H1 (cell line): ENCODE data around the gene TNFRSF13B. TPM values are rescaled to one million over a fixed set of nuclear protein-coding genes. Genes with fewer than 3 reads are reported as not detected.

Source experiments
- CTCF ChIA-PET: fragments of 300-600 bp; sonication (Branson Sonifier 250); formaldehyde crosslinking; loops from one replicate; lab custom pipeline; 2021; ENCODE audit not compliant: partially characterized antibody; lab: Charles Lee
- POLR2A ChIA-PET: fragments of 300-600 bp; sonication (Branson Sonifier 250); formaldehyde crosslinking; loops from one replicate; lab custom pipeline; 2021; ENCODE audit warnings: inconsistent platforms; ENCODE audit not compliant: partially characterized antibody; lab: Charles Lee
- DNase-seq, 2 experiments: peaks; one replicate each; pipeline versions ENCODE4 v3.0.0 to v3.0.0-alpha.2; 2010 to 2022; ENCODE audit warnings: low spot score in 2 of 2, low read depth in 1 of 2, mixed read lengths in 1 of 2
- FAIRE-seq: peaks from 2 replicates; lab custom pipeline; 2011; peaks lifted over from hg19 to GRCh38; lab: Jason Lieb, UNC
- H2AFZ ChIP-seq: 2 replicates; pipeline ENCODE4 v1.8.1; 2012; ENCODE audit warnings: low read length, inconsistent platforms
- H2AK5ac ChIP-seq: 2 replicates; pipeline ENCODE4 v1.6.1; 2013; ENCODE audit warnings: low read depth, low read length
- H2BK120ac ChIP-seq: replicated peaks from 2 replicates; pipeline ENCODE3; 2013; ENCODE audit warnings: low read depth, low read length, inconsistent platforms
- H2BK12ac ChIP-seq: 2 replicates; pipeline ENCODE4 v1.6.1; 2013; ENCODE audit warnings: low read depth, low read length
- H2BK15ac ChIP-seq: 2 replicates; pipeline ENCODE4 v1.6.1; 2013; ENCODE audit warnings: low read length
- H2BK20ac ChIP-seq: 2 replicates; pipeline ENCODE4 v1.6.1; 2013; ENCODE audit warnings: low read length
- H2BK5ac ChIP-seq: 2 replicates; pipeline ENCODE4 v1.6.1; 2013; ENCODE audit warnings: low read depth, low read length
- H3K14ac ChIP-seq: 2 replicates; pipeline ENCODE4 v1.6.1; 2013; ENCODE audit warnings: inconsistent platforms; ENCODE audit not compliant: insufficient read length
- H3K18ac ChIP-seq: 2 replicates; pipeline ENCODE4 v1.6.1; 2013; ENCODE audit warnings: low read length; ENCODE audit errors: extremely low read depth
- H3K23ac ChIP-seq: 2 replicates; pipeline ENCODE4 v1.6.1; 2013; ENCODE audit warnings: inconsistent platforms; ENCODE audit not compliant: insufficient read length
- H3K23me2 ChIP-seq: 2 replicates; pipeline ENCODE4 v1.6.1; 2013; ENCODE audit warnings: low read depth, low read length
- H3K27ac ChIP-seq: 2 replicates; pipeline ENCODE4 v1.6.1; 2011; ENCODE audit warnings: low read depth, low read length, inconsistent platforms
- H3K27me3 ChIP-seq, 4 experiments: replicated peaks in 1 of 4; 1 replicate in 1 of 4; 2 replicates in 3 of 4; pipeline versions ENCODE4 v1.6.1 to v1.8.1; 2011 to 2013; ENCODE audit warnings: low read length in 3 of 4, mild to moderate bottlenecking in 3 of 4, inconsistent platforms in 2 of 4, mixed read lengths in 2 of 4, moderate library complexity in 1 of 4; ENCODE audit not compliant: control insufficient read depth in 3 of 4, insufficient read depth in 3 of 4; ENCODE audit errors: extremely low read depth in 1 of 4
- H3K36me3 ChIP-seq, 4 experiments: 2 replicates each; pipeline versions ENCODE4 v1.6.1 to v1.8.1; 2011 to 2013; ENCODE audit warnings: mild to moderate bottlenecking in 4 of 4, low read length in 3 of 4, moderate library complexity in 2 of 4, control low read depth in 1 of 4, inconsistent platforms in 1 of 4; ENCODE audit not compliant: insufficient read depth in 4 of 4, control insufficient read depth in 2 of 4
- H3K4ac ChIP-seq: replicated peaks from 2 replicates; pipeline ENCODE3; 2013; ENCODE audit warnings: low read length, low read depth, mixed read lengths, inconsistent platforms; ENCODE audit not compliant: insufficient read length
- H3K4me1 ChIP-seq, 4 experiments: replicated peaks in 1 of 4; 1 replicate in 1 of 4; 2 replicates in 3 of 4; pipeline versions ENCODE4 v1.6.1 to v1.8.1; 2011 to 2013; ENCODE audit warnings: low read length in 3 of 4, inconsistent platforms in 2 of 4, mixed read lengths in 1 of 4; ENCODE audit not compliant: insufficient read depth in 4 of 4, control insufficient read depth in 3 of 4
- H3K4me2 ChIP-seq, 2 experiments: 2 replicates each; pipeline versions ENCODE4 v1.6.1 to v1.8.1; 2011 to 2013; ENCODE audit warnings: low read depth in 2 of 2, low read length in 2 of 2, control low read depth in 1 of 2, inconsistent platforms in 1 of 2, mild to moderate bottlenecking in 1 of 2; ENCODE audit not compliant: insufficient read depth in 1 of 2
- H3K4me3 ChIP-seq, 4 experiments: fragments of 200-600, 300-600 bp in 1 of 4; sonication (generic), shearing (Covaris generic), sonication (Bioruptor Twin) in 1 of 4; 2 replicates each; pipeline versions ENCODE4 v1.5.1 to v1.8.1; 2011 to 2016; ENCODE audit warnings: low read length in 4 of 4, low read depth in 3 of 4, control low read depth in 2 of 4, inconsistent platforms in 2 of 4, mild to moderate bottlenecking in 2 of 4, mixed read lengths in 1 of 4, moderate library complexity in 1 of 4; ENCODE audit not compliant: insufficient read depth in 2 of 4; ENCODE audit errors: extremely low read depth in 1 of 4
- H3K56ac ChIP-seq: replicated peaks from 2 replicates; pipeline ENCODE3; 2013; ENCODE audit warnings: low read depth, mild to moderate bottlenecking, mixed read lengths, low read length, inconsistent platforms; ENCODE audit not compliant: insufficient read length
- H3K79me1 ChIP-seq: 2 replicates; pipeline ENCODE4 v1.6.1; 2013; ENCODE audit warnings: low read depth, low read length, control low read depth
- H3K79me2 ChIP-seq, 2 experiments: 2 replicates each; pipeline versions ENCODE4 v1.6.1 to v1.8.1; 2012 to 2013; ENCODE audit warnings: low read length in 2 of 2, mild to moderate bottlenecking in 2 of 2, inconsistent platforms in 1 of 2; ENCODE audit not compliant: insufficient read depth in 2 of 2, control insufficient read depth in 1 of 2
- H3K9ac ChIP-seq, 4 experiments: replicated peaks in 1 of 4; 1 replicate in 1 of 4; 2 replicates in 3 of 4; pipeline versions ENCODE4 v1.6.1 to v1.8.1; 2011 to 2013; ENCODE audit warnings: low read depth in 3 of 4, low read length in 3 of 4, control low read depth in 2 of 4, mild to moderate bottlenecking in 2 of 4, moderate library complexity in 2 of 4, inconsistent platforms in 1 of 4; ENCODE audit errors: extremely low read depth in 1 of 4
- H3K9me3 ChIP-seq, 2 experiments: 2 replicates each; pipeline versions ENCODE4 v1.6.1 to v1.8.1; 2012 to 2013; ENCODE audit warnings: mild to moderate bottlenecking in 2 of 2, moderate library complexity in 2 of 2, control low read depth in 1 of 2, inconsistent platforms in 1 of 2, low read depth in 1 of 2, low read length in 1 of 2, mixed read lengths in 1 of 2; ENCODE audit not compliant: insufficient read depth in 2 of 2
- H4K20me1 ChIP-seq, 2 experiments: replicated peaks in 1 of 2; 2 replicates each; pipeline versions ENCODE3 to v1.8.1; 2011 to 2013; ENCODE audit warnings: inconsistent platforms in 2 of 2, low read length in 2 of 2, mild to moderate bottlenecking in 1 of 2; ENCODE audit not compliant: insufficient read depth in 2 of 2, control insufficient read depth in 1 of 2
- H4K5ac ChIP-seq: 2 replicates; pipeline ENCODE4 v1.6.1; 2013; ENCODE audit warnings: low read length, low read depth, mixed read lengths, inconsistent platforms; ENCODE audit not compliant: insufficient read length
- H4K8ac ChIP-seq: 2 replicates; pipeline ENCODE4 v1.8.0; 2013; ENCODE audit warnings: mild to moderate bottlenecking, moderate library complexity, low read length, inconsistent platforms; ENCODE audit not compliant: insufficient read depth; ENCODE audit errors: extremely low read depth
- H4K91ac ChIP-seq: replicated peaks from 2 replicates; pipeline ENCODE3; 2013; ENCODE audit warnings: low read length, mixed read lengths, inconsistent platforms; ENCODE audit not compliant: insufficient read length
- CBX8 ChIP-seq: fragments of 300-800, 300-1000 bp; sonication (generic); IDR thresholded peaks from 2 replicates; pipeline ENCODE4 v1.7.1; 2016; ENCODE audit warnings: low read depth, low read length, borderline replicate concordance
- JUN ChIP-seq: IDR thresholded peaks from 2 replicates; pipeline ENCODE4 v1.6.1; 2011; ENCODE audit warnings: low read depth, mild to moderate bottlenecking, improper control_type of control experiment, low read length
- TAF1 ChIP-seq: IDR thresholded peaks from 2 replicates; pipeline ENCODE4 v1.6.1; 2011; ENCODE audit warnings: mild to moderate bottlenecking, low read depth, low read length
- WGBS, 2 experiments: shearing (Covaris generic) in 1 of 2; methylation state at CpG; one replicate each; pipeline versions ENCODE4 v1.1.6 to v1.1.7; 2013 to 2015; ENCODE audit warnings: low lambda C conversion rate in 2 of 2, mixed read lengths in 2 of 2, inconsistent platforms in 1 of 2, low coverage in 1 of 2, missing lambda C conversion rate in 1 of 2; ENCODE audit not compliant: insufficient replicate concordance in 2 of 2, insufficient coverage in 1 of 2, insufficient read length in 1 of 2; ENCODE audit errors: extremely low coverage in 1 of 2, missing lambda C conversion rate in 1 of 2; 5-methylcytosine and 5-hydroxymethylcytosine counted together
- polyA plus RNA-seq, 7 experiments: library from polyadenylated mRNA; depleted of rRNA in 3 of 7; stranded (reverse) in 5 of 7; unstranded in 2 of 7; fragments of >200 nt in 5 of 7; fragments of 200-250 nt in 2 of 7; gene quantifications; 1 replicate in 5 of 7; 2 replicates in 1 of 7; 4 replicates in 1 of 7; pipeline versions ENCODE4 v1.2.1 to v1.2.3, GENCODE V29; 2011 to 2013; ENCODE audit warnings: missing spikeins in 2 of 7, mixed read lengths in 2 of 7
- total RNA-seq: library from RNA; stranded (reverse); fragmentation: NEBNext Ultra II Directional; extraction: Animal tissue kit (Norgen Biotek cat#: 25700); gene quantifications from 2 replicates; pipeline ENCODE4 v1.2.1, GENCODE V29; 2021

The TNFRSF13B gene
- total and polyA plus RNA-seq, 2 of the 8 experiments (the other 6 are each of a cell fraction or from before 2014, with no cell fraction given) = not detected

GRCh38 chr17:16938496-16939207 lies 33.3 kb downstream of the TNFRSF13B start:
- no peak overlapping the region for H3K56ac ChIP-seq
- peaks cover 1 to 14% (median 5%) of the 10 kb centered on the region in 4 experiments; a peak in 5 of 7 replicates for H3K4me1 ChIP-seq
- H3K4me2 ChIP-seq = no peak overlapping the region
- no peak overlapping the region for H2BK20ac ChIP-seq
- no peaks in the 10 kb centered on the region for H3K23me2 ChIP-seq
- peak overlapping the region; percentile 12; the same call in 1 of the 2 replicates for H2BK12ac ChIP-seq
- H3K36me3 ChIP-seq = no peaks in the 10 kb centered on the region
- H3K79me2 ChIP-seq = no peaks in the 10 kb centered on the region
- H3K14ac ChIP-seq = no peak overlapping the region
- DNase-seq (no peak), FAIRE-seq (no peak)
- no peak overlapping the region for H3K23ac ChIP-seq
- H3K18ac ChIP-seq = no peak overlapping the region
- H2BK15ac ChIP-seq = no peak overlapping the region
- ChIA-PET POLR2A (no interaction called here), CTCF (interaction anchor here (1.0 to 2.4 kb wide), 3 partner anchors 51 to 62 kb away, joined by 3 to 15 read pairs (median 3); no protein-coding TSS in a partner anchor)
- WGBS, 2 experiments = 79% methylated on average over 12 of the region's 12 CpGs; no CpG with 5 or more reads in 1 of the 2 experiments
- H3K27ac ChIP-seq = no peak overlapping the region
- H4K8ac ChIP-seq = no peak overlapping the region
- H2BK120ac ChIP-seq = no peak overlapping the region
- H4K20me1 ChIP-seq = no peaks in the 10 kb centered on the region
- H3K9ac ChIP-seq = no peak overlapping the region
- no peak overlapping the region for H2AK5ac ChIP-seq
- H3K79me1 ChIP-seq = no peaks in the 10 kb centered on the region
- H4K5ac ChIP-seq = no peak overlapping the region
- H3K27me3 ChIP-seq = no peaks in the 10 kb centered on the region
- no peak overlapping the region for H2AFZ ChIP-seq
- no peak overlapping the region for H3K4ac ChIP-seq
- H3K9me3 ChIP-seq = no peaks in the 10 kb centered on the region
- no peak overlapping the region for H4K91ac ChIP-seq
- no peak overlapping the region for H2BK5ac ChIP-seq
- H3K4me3 ChIP-seq = no peak overlapping the region
- TF ChIP-seq JUN (no peak), TAF1 (no peak), CBX8 (no peak)
